HG03378 (cell line): Measurements from ENCODE around the gene EIF3A.
"Not testable (repeated sequence)": the region's sequence is repeated elsewhere in the genome, so short reads cannot be mapped to it uniquely, and the experiment has no call there.

Experiments used
- ATAC-seq: cut with Tn5 transposase; IDR thresholded peaks from one replicate; pipeline ENCODE4 v1.9.1; 2021; ENCODE audit warnings: mild to moderate bottlenecking, moderate library complexity; ENCODE audit not compliant: unreplicated experiment

The EIF3A gene

DNA sequence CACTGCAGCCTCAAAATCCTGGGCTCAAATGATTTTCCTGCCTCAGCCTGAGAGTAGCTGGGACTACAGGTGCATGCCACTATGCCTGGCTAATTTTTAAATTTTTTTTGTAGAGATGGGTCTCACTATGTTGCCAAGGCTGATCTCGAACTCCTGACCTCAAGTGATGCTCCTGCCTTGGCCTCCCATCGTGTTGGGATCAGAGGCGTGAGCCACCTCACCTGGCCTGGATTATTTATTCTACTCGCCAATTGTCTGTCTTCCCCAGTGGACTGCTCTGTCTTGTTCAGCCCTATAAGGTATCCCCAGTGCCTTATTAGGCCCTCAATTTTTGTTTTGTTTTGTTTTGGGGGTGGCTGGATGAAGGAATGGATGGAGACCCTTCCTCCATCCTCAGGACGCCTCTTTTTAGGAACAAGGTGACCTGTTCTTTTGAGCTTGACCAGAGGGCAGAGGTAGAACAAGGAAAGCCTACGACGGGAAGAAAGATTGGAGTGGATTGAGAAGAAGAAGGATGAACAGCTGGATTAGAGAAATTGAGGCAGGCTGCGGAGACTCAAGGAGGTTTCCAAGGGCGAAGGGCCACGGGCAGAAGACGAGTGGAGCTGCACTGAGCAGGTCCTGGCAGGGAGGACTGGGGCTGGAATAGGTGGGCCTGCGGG is 22.8 kb upstream of the EIF3A start:
- peak; percentile 3 for ATAC-seq

DNA sequence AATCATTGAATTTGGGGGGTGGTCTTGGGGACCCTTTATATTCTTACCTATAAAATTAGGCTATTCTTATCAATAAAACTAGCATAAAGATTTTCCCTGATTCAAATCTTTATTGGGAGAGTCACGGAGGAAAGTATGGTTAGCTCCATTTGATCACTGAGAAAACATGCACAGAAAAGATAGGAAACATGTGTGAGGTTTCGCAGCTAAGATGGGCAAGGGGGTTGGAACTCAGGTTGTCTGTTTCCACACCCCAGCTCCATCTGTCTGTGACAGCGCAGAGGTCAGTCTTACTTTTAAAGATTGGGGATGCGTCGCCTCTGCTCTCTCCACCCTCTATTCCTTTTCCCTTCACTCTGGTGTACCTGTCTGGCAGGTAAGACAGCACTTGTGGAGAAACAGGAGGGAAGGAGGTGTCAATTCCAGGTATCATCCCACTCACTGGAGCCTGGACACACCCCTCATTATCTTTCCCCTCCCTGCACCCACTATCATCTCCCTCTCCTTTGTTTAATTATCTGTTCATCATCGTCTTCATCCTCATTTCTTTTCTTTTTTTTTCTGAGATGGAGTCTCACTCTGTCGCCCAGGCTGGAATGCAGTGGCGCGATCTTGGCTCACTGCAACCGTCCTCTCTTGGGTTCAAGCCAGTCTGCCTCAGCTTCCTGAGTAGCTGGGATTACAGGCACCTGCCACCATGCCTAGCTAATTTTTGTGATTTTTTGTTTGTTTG is 20.9 kb upstream of the EIF3A start:
- no peak for ATAC-seq

DNA sequence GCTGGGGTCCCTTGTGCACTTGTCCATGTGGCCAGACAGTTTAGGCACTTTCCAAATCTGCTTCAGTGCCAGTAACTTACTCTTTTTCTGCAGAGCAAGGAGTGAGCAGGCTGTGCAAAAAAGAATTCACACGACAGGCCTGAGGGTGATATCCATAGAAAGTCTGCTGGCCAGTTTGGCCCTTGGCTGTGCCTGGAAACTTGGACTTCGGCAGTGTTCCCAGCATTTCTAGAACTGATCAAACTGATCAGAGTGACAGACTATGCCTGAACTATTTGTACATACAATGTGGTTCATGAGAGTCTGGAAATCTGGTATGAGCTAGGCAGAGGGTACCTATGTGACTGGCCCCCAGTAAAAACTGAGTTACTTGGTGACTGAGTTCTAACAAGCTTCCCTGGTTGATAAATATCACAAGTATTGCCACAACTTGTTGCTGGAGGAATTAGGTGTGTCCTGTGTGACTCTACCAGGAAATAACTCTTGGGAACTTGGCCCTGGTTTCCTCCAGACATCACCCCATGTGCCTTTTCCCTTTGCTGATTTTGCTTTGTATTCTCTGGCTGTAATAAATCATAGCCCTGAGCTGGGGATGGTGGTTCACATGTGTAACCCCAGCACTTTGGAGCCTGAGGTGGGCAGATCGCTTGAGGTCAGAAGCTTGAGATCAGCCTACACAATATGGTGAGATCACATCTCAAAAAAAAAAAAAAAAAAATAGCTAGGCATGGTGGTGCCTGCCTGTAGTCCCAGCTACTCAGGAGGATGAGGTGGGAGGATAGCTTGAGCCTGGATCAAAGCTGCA is 20.0 kb upstream of the EIF3A start:
- ATAC-seq: no peak

DNA sequence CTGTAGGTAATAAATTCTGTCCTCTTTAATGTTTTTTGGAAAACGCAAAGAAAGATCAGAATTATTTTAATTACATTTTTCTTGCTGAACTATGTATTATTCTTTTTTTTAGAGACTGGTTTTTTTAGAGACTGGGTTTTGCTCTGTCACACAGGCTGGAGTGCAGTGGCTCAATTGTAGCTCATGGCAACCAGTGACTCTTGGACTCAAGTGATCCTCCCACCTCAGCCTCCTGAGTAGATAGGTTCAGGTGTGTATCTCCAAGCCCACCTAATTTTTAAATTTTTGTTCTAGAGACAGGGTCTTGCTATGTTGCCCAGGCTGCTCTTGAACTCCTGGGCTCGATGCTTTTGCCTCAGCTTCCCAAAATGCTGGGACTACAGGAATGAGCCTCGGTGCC is 18.0 kb upstream of the EIF3A start:
- no peak for ATAC-seq

DNA sequence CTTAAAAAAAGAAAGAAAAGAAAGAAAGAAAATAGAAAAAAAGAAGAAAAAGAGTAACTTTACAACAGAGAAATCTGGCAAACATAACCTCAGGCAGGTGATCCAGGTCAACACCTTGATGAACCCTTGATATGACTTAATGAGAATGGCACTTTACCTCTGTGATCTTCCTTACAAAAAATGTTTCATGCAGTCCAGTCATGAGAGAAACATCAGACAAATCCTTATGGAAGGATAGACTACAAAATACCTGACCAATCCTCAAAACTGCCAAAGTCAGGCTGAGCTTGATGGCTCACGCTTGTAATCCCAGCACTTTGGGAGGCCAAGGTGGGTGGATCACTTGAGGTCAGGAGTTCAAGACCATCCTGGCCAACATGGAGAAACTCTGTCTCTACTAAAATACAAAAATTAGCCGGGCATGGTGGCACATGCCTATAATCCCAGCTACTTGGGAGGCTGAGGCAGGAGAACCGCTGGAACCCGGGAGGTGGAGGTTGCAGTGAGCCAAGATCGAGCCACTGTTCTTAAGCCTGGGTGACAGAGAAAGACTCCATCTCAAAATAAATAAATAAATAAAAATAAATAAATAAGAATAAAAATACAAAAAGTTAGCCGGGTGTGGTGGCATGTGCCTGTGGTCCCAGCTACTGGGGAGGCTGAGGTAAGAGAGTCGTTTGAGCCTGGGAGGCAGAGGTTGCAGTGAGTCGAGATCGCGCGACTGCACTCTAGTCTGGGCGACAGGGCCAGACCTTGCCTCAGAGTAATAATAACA is 16.2 kb upstream of the EIF3A start:
- ATAC-seq: not testable (repeated sequence)

DNA sequence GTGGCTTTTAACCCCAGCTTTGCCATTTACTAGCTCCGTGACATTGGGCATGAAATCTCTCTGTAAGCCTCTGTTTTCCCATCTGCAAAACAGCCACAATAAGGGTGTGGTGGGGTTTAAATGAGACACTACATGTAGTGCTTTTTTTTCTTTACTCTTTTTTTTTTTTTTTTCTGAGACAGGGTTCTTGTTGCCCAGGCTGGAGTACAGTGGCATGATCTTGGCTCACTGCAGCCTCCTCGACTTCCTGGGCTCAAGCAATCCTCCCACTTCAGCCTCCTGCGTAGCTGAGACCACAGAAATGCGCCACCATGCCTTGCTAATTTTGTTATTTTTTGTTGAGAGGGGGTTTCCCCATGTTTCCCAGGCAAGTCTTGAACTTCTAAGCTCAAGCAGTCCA is 15.0 kb upstream of the EIF3A start:
- no peak for ATAC-seq

DNA sequence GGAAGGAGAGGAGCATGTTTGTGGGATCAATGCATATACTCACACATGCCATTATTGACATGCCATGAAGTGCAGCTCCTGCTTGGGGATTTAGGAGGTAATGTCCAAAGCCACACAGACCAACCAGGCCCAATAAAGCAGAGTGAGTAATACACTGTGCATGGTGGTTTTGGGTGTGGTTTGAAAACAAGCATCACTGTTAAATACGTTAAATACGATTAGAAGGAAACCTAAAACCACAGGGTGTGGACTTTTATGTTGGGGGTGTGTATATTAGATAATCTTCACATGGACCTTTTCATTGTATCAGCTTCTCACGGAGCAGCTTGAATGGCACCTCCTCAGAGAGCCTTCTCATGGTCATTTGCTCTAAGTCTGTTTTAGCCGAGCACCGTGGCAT is 10.4 kb upstream of the EIF3A start:
- no peak for ATAC-seq

DNA sequence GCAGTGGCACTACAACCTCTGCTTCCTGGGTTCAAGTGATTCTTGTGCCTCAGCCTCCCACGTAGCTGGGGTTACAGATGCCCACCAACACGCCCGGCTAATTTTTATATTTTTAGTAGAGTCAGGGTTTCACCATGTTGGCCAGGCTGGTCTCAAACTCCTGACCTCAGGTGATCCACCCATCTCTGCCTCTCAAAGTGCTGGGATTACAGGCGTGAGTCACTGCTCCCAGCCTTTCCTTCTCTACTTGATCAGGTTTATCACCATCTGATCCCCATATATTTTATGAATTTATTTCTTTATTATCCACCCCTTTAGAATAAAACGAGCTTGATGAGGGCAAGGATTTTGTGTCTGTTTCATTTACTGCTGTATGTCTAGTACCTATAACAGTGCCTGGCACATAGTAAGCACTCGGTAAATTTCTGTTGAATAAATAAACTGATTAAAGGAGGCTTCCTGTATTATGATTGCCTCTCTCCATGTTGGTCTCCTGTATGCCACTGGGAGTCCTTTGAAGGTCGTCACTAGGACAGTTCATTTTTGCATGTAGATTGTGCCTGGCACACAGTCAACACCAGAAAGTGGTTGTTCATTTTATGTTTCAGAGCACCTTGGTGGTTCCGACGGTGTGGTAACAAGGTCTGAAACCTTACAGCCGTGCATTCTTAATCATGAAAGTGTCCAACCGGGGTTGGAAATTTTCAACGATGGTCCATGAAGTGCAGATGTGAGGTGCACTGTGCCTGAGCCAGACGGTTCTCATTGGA is 9.6 kb upstream of the EIF3A start:
- no peak for ATAC-seq

DNA sequence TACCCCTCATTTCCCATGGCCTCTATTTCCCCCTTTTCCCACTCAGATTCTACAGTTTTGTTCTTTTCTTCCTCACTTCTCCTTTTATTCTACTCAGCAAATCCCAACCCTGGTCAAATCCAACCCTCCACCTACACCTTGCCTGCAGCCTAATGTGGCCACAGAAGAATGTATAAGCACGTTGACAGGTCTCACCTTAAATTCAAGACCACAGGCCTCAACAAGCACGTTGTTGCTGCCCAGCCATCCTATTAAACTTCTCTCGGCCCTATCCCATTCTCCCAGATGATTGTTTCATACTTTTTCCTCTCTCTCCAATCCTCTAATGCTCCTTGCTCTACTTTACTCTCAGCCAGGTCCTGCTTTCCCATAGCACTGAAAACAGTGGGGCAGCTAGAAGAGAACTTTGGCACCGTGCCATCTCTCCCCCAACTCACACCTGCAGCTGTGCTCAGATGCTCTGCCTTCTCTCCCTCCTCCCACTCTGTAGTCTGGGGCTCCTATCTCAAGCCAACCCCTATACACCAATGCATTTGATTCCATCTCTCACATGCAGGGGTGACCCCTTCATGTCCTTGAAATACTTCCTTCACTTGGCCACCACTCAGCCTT is 6.8 kb upstream of the EIF3A start:
- no peak for ATAC-seq

DNA sequence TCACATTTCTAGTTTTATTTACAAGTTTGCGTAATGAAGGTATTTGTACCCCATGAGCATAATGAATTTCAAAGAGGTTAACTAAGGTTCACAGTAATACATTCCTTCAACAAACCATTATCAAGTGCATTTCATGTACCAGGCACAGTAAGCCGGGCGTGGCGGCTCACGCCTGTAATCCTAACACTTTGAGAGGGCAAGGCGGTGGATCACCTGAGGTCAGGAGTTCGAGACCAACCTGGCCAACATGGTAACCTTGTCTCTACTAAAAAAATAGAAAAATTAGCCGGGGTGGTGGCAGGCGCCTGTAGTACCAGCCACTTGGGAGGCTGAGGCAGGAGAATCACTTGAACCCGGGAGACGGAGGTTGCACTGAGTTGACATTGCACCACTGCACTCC is 4.3 kb upstream of the EIF3A start:
- ATAC-seq: no peak

DNA sequence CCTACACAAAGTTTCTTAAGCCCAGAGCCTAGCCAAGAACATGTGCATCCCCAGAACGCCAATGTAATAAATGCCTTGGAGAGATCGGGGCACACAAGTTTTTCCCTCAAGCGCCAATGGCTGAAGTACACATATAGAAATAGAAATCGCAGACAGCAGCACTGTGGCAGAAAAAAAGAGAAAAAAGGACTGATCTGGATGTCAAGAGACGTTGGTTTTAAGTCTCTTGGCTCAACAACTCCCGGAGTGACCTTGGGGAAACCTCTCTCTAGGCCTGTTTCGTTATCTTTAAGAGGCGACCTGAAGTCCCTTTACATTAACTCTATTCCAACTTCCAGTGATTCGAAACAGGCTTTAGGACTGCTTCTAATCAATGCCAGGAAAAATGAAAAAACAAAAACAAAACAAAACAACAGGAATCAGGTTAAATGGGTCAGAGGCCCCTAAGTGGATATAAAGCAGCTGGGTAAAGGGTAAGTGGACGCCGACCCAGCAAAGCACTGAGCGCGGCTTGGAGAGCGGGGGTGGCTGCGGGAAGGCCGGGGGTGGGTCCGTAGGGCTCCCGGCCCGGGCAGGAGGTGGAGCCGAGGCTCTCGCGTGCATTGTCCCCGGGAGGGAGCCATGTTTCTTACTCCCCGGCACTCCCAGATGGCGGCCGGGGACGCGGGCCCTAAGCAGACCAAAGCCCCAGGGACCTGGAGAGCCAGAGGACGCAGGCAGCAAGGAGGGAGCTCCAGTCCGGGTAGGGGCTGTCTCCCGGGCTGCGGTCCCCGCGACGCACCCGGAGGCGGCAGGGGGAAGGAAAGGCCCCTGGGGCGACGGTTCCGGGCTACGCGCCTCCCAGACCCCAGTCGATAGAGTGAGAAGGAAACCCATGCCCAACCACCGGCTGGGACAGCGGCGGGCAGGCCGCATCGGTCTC is 757 bp downstream of the EIF3A start:
- peak; percentile 48 for ATAC-seq

DNA sequence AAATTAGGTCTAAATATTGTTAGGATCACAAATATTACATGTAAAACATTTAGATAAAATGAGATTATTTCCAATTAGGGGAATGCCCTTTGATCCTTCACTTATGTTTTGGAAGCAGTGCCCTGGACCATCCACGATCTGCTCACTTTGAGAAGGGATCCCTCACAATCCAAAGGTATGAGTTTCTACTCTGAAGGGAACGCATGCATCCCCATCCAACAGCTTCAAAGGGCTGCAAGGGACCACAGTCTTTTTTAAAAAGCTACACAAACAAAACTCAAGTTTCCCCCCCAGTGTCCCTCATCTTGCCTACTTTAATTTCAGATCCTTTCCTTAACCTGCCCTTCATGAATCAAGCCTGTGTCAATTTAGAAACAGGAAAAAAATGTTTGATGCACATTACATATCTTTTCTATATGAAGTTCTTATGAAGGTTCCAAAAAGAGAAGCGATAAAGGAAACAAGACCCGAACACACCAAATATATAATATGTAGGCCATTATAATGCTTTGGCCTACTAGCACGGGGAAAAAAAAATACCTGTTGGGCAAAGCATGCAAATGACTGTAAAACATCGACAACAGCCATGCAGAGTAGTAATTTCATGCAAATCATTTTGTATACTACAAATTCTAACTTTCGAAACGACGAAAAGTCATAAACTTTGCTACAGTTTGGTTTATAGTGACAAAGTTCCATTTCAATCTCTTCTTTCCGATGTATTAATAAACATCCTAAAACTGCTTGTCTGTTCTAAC is 2.0 kb downstream of the EIF3A start:
- ATAC-seq: no peak

DNA sequence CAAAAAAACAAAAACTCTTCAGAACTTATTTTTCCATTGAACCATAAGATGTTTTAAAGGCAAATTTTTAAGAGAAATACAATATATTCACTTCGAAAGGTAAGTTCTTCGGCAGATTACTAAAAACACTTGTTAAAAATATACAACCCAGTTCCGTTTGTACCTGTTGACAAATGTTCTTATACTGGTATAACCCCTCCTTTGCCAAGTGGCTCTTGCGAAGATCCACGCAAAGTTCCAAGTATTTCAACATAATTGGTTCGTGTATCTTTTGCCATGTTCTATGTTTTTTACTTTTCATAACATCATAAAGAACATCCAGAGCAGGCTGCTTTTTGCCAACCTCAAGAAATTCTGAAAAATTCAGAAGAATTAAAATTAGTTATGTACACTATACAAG is 7.0 kb downstream of the EIF3A start:
- ATAC-seq: no peak

DNA sequence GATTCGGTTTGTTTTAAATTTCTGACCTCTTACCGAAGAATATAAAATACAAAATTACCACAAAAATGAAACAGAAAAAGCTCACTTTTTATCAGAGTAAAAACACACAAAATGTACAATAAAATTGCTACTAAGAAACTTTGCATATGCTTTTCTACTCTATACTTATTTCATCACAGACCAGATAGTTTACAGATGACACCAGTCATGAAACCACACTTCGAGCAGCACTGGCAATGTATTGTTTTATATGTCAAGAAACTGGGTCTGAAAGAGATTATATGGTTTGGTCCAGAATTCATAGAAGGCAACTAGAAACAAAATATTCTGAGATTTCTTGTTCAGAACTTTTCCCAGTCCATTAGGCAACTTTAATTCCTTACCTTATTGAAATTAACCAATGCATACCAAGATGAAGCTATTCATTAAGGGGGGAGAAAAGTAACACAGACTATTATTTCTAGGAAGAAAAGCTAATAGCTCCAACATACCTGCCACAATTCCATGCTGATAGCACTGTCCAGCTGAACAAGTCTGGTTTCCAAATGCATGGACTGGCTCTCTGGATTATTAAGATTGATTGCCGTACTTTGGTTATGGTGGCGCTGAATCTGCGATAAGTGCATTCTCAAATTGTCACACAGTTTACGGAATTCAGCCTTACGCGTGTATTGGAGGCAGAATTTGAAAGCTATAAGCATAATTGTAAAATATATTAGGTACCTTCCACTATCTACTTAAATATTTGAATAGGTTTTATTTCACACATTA is 10.0 kb downstream of the EIF3A start:
- ATAC-seq: no peak

DNA sequence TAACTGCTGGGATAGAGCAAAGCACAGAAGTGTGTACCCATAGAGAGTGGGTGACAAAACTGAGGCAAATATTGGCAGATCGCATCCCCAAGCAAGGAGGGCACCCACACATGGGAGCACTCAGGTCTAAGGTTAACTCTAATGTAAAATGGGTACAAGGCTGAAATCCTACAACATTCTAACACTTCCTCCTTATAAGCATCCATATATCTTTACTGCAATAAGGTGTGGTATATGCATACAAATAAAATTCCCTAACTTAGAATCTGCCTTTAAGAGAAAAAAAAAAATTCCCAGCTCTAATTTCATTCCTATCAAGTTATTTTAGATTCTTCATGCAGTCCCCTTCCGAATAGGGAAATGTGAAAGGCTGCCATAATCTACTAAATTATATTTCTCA is 18.7 kb downstream of the EIF3A start:
- ATAC-seq: no peak

DNA sequence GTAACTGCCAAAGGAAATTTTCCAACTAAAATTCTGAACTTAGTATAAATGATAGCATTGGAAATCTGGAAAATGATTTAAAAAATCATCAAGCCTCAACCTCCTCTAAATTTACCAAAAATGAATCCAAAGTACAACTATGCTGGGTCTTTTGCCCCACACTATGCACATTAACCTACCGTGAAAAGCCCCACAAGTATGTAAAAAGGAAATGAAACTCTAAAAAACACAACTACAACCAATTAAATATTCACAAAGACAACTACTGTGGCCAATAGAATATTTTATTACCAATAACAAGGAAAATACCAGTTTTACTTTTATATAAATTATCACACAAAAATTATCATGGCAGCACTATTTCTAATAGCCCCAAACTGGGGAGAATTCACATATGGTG is 19.3 kb downstream of the EIF3A start:
- ATAC-seq: no peak

DNA sequence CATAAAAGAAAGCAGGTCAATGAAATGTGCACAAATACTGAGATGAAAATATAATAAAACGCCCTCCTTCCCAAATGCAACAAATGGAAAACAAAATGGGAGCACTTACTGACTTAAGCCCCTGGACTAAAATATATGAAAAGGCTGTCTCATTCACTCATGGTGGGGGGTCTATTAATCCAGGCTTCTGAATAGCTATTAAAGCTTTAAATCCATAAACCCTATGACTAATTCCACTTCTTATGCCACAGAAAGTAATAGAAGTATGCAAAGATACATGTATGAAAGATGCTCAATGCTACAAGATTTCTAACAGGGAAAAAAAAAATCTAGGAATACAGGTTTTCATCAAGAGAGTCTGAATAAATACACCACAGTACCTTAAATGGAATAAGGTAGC is 20.5 kb downstream of the EIF3A start:
- no peak for ATAC-seq

DNA sequence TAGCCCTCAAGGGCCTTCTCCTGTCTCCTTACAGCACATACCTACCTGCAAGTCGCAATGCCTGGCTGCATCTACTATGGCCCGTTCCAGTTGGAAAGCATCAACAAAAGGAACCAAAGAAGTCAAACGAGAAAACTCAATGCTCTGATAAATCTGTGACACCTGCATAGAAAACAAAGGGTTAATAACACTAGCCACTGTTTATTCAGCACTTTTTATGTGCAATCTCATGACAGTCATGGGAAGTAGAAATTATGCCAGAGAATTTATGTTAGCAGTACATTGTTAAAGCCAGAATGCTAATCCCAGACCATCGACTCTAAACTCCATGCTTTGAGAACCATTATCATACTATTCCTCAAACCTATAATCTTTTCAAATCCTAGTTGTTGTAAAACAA is 21.1 kb downstream of the EIF3A start:
- ATAC-seq: no peak
